ENCODE data around the gene EXOSC7.

GRCh38 chr3:45056608-45057301 lies 80.7 kb downstream of the EXOSC7 start:
- TF ChIP-seq CTCF (IDR thresholded peaks at IDR 0.05) (no peak), USF2 (IDR thresholded peaks at IDR 0.05; ENCODE audit: borderline replicate concordance, low read depth, low read length) (no peak), GATA2 (CRISPR knock-in tag; IDR thresholded peaks at IDR 0.05) (no peak), MAX (IDR thresholded peaks at IDR 0.05; ENCODE audit: low read depth) (no peak), JUND (IDR thresholded peaks at IDR 0.05) (no peak), RAD21 (IDR thresholded peaks at IDR 0.05; ENCODE audit: low read length) (no peak), YY1 (IDR thresholded peaks at IDR 0.05; ENCODE audit: low read depth) (no peak), EP300 (IDR thresholded peaks at IDR 0.05; ENCODE audit: borderline replicate concordance in 1 of 2, low read depth in 1 of 2, low read length in 1 of 2) (no peak), NFIC (IDR thresholded peaks at IDR 0.05; ENCODE audit: borderline replicate concordance) (no peak), RCOR1 (IDR thresholded peaks at IDR 0.05; ENCODE audit: low read length) (no peak), POLR2AphosphoS5 (IDR thresholded peaks at IDR 0.05; ENCODE audit: low read depth, low read length) (no peak)
